ENCODE results near the gene TMBIM6.

Gene TMBIM6

DNA sequence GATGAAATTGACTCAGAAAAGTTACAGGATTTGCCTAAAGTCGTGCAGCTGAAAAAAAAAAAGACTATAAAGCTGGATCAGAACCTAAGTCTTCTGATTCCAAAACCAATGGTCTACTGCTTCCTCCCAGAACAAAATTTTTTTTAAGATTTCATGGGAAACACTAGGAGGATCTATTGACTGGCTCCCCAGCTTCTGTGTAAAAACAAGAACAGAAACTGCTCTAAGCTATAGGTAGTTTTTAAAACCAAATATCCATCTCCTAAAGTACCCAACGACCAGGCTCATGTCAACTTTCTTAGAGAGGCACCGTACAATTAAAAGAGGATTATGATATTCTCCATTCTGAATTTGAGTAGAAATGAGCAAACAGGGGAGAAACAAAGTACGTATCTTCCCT is 43.5 kb upstream of the TMBIM6 start:
- no peak for TF ChIP-seq FOXP2 (optimal IDR thresholded peaks at IDR 0.05; ENCODE audit: borderline replicate concordance, extremely low read depth, extremely low read length, insufficient read depth)
- no peak for TF ChIP-seq POLR2AphosphoS5 (IDR thresholded peaks at IDR 0.05; ENCODE audit: low read depth, low read length)
- no peak for TF ChIP-seq TAF1 (IDR thresholded peaks at IDR 0.05; ENCODE audit: borderline replicate concordance, insufficient read depth, low read length)
- TF ChIP-seq, protein P1, sequence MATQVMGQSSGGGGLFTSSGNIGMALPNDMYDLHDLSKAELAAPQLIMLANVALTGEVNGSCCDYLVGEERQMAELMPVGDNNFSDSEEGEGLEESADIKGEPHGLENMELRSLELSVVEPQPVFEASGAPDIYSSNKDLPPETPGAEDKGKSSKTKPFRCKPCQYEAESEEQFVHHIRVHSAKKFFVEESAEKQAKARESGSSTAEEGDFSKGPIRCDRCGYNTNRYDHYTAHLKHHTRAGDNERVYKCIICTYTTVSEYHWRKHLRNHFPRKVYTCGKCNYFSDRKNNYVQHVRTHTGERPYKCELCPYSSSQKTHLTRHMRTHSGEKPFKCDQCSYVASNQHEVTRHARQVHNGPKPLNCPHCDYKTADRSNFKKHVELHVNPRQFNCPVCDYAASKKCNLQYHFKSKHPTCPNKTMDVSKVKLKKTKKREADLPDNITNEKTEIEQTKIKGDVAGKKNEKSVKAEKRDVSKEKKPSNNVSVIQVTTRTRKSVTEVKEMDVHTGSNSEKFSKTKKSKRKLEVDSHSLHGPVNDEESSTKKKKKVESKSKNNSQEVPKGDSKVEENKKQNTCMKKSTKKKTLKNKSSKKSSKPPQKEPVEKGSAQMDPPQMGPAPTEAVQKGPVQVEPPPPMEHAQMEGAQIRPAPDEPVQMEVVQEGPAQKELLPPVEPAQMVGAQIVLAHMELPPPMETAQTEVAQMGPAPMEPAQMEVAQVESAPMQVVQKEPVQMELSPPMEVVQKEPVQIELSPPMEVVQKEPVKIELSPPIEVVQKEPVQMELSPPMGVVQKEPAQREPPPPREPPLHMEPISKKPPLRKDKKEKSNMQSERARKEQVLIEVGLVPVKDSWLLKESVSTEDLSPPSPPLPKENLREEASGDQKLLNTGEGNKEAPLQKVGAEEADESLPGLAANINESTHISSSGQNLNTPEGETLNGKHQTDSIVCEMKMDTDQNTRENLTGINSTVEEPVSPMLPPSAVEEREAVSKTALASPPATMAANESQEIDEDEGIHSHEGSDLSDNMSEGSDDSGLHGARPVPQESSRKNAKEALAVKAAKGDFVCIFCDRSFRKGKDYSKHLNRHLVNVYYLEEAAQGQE (IDR thresholded peaks at IDR 0.05; ENCODE audit: insufficient read depth in 1 of 2, low read depth in 2 of 2, low read length in 2 of 2), result no peak
- no peak for TF ChIP-seq SIN3A (IDR thresholded peaks at IDR 0.05; ENCODE audit: borderline replicate concordance, insufficient read depth, low read length)

DNA sequence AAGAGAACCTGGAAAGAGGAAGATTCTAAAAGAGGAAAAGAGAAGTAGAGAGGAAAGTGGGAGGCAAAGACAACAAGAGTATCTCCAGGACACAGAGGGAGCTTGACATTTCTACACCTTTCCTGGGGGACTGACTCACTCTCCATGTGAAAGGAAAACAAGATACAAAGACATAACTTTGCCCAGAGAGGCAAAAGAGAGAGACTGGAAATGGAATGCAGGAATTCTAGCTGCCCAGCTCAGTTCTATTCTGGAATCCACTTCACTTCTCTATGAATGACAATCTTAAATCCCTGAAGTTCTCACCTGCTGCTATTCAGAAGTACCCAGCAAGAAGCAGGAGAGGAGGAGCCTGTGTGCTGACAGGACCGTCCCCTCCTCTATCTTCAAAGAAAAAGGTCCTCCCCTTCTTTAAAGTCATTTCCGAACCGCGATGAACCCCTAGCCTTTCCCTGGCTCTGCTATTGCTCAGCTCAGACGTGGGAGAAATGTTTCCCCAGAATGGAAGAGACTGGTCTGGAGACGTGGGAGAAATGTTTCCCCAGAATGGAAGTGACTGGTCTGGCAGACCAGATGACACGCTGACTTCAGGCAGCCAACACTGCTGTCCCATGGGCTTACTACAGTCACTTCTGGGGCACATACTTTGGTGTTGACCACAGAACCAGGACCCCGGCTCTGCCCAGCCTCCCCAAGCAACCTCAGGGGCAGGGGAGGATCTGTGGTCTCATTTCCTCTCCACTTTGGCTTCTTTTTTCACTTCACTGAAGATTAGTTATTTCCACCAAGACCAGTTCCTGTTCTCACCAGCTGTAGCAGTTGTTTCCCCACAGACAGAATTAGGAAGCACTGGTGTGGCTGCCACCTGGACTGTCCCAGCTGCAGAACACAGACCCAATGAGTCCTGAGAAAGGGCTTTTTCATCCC is 42.5 kb upstream of the TMBIM6 start:
- TF ChIP-seq FOXP2 (optimal IDR thresholded peaks at IDR 0.05; ENCODE audit: borderline replicate concordance, extremely low read depth, extremely low read length, insufficient read depth), result no peak
- TF ChIP-seq, protein P1 (IDR thresholded peaks at IDR 0.05; ENCODE audit: insufficient read depth in 1 of 2, low read depth in 2 of 2, low read length in 2 of 2), result no peak
- TF ChIP-seq POLR2AphosphoS5 (IDR thresholded peaks at IDR 0.05; ENCODE audit: low read depth, low read length), result no peak
- TF ChIP-seq SIN3A (IDR thresholded peaks at IDR 0.05; ENCODE audit: borderline replicate concordance, insufficient read depth, low read length), result no peak
- TF ChIP-seq TAF1 (IDR thresholded peaks at IDR 0.05; ENCODE audit: borderline replicate concordance, insufficient read depth, low read length), result no peak

DNA sequence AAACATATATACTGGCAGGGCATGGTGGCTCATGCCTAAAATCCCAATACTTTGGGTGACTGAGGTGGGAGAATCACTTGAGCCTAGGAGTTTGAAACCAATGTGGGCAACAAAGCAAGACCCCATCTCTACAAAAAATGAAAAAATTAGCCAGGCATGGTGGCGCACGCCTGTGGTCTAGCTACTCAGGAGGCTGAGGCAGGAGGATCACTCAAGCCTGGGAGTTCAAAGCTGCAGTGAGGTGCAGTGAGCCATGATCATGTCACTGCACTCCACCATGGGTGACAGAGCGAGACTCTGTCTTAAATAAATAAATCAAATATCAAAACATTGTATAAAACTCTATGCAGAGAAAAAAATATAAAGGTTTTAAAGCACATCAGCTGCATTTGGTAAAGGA is 39.3 kb upstream of the TMBIM6 start:
- TF ChIP-seq POLR2AphosphoS5 (IDR thresholded peaks at IDR 0.05; ENCODE audit: low read depth, low read length) (no peak), TAF1 (IDR thresholded peaks at IDR 0.05; ENCODE audit: borderline replicate concordance, insufficient read depth, low read length) (no peak), FOXP2 (optimal IDR thresholded peaks at IDR 0.05; ENCODE audit: borderline replicate concordance, extremely low read depth, extremely low read length, insufficient read depth) (no peak)

DNA sequence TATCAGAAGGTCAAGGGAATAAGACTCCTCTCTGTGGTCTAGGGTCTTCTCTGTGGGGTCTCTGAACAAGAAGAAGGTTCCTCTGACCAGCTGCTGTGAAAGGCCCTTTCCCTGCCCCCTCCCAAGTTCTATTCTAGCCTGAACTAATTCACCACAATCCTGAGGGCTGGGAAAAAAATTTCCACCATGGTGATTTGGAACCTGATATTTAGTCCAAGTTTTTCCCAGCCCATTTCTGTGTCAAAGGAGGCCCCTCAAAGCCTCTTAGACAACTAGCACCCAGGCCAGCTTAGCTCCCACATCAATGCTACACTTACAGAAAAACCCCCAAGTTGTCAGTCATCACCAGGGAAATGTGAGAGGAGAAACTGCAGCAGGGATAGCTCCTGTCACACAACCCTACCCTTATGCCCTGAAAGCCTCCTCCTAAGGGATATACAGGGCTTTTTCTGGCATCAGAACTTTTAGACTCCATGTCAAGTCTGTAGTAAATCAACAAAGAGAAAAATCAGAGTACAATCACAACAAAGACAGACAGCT is 38.6 kb upstream of the TMBIM6 start:
- no peak for TF ChIP-seq POLR2AphosphoS5 (IDR thresholded peaks at IDR 0.05; ENCODE audit: low read depth, low read length)

DNA sequence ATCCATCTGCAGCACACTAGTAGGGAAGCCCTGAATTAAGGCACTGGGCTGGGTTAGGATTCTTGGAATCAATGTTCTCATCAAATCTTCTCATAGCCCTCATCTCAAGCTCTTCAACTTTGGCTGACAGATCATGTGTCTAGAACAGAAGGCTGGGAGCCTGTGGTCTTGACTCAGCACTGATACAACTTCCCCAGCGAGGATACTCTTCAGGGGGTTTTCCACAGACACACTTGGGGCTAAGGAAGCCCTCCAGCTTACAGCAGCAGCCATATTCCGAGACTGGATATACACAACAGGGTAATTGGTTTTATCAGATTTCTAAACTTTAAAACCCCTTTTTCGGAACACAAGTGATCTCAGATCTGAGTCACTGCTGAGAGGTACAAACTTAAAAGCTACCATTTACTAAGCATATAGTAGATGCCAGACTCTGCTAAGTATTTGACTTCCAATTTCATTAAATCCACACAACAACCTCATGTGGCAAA is 37.7 kb upstream of the TMBIM6 start:
- no peak for TF ChIP-seq POLR2AphosphoS5 (IDR thresholded peaks at IDR 0.05; ENCODE audit: low read depth, low read length)
- no peak for TF ChIP-seq FOXP2 (optimal IDR thresholded peaks at IDR 0.05; ENCODE audit: borderline replicate concordance, extremely low read depth, extremely low read length, insufficient read depth)
- TF ChIP-seq SIN3A (IDR thresholded peaks at IDR 0.05; ENCODE audit: borderline replicate concordance, insufficient read depth, low read length), result no peak
- TF ChIP-seq, protein P1 (IDR thresholded peaks at IDR 0.05; ENCODE audit: insufficient read depth in 1 of 2, low read depth in 2 of 2, low read length in 2 of 2), result no peak
- no peak for TF ChIP-seq TAF1 (IDR thresholded peaks at IDR 0.05; ENCODE audit: borderline replicate concordance, insufficient read depth, low read length)

Data from PFSK-1 (cell line).